CD4-positive, alpha-beta T cell treated with Interleukin-15 for 4 hours (primary cell): ENCODE measurements around the gene IL4R.
"Not testable (repeated sequence)": the region's sequence is repeated elsewhere in the genome, so short reads cannot be mapped to it uniquely, and the experiment has no call there.

Experiments used
- DNase-seq: peaks from one replicate; pipeline ENCODE4 v3.0.0-alpha.2; 2020; ENCODE audit warnings: low spot score

IL4R gene

DNA sequence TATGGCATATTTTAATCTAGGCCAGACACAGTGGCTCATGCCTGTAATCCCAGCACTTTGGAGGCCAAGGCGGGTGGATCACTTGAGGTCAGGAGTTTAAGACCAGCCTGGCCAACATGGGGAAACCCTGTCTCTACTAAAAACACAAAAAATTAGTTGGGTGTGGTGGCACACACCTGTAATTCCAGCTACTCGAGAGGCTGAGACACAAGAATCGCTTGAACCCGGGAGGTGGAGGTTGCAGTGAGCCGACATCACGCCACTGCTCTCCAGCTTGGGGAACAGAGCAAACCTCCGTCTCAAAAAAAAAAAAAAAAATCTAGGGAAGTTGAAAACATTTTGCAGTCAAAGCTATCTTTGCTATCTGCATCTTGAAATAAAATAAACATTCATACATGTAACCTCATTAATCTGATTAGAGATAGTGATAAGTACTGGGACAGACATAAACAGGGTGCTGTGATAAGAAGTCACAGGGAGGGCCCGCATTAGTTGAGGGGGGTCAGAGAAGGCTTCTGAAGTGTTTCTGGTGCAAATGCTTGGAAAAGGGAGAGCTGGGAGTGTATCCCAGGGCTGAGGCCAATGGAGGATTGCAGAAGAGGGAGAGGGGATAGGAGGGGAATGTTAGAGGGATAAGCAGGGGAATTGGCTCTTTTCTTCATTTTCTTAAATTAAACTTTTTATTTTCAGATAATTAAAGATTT, 15.8 kb downstream of the IL4R start:
- DNase-seq, result not testable (repeated sequence)

DNA sequence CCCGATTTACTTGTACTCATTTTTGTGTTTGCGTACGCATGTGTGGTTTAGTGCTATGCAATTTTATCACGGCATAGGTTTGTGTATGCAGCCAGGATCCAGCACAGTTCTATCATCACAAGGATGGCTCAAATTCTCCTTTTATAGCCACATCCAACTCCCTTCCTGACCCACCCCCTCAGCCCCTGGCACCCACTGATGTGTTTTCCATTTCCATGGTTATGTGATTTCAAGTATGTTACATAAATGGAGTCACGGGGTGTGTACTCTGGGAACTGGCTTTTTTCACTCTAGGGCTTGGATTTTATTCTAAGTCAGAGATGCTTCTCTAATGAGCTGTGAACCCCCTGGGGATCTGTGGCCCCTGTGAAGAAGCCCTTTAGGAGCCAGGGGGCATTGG, 16.8 kb downstream of the IL4R start:
- DNase-seq, result no peak

DNA sequence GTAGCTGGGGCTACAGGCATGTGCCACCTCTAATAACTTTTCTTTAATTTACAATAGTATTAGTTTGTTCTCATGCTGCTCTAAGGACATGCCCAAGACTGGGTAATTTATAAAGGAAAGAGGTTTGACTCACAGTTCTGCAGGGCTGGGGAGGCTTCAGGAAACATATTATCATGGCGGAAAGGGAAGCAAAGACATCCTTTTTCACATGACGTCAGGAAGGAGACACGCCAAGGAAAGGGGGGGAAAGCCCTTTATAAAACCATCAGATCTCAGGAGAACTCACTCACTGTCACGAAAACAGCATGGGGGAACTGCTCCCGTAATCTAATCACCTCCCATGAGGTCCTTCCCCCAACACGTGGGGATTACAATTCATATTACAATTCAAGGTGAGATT, 18.3 kb downstream of the IL4R start:
- no peak for DNase-seq

DNA sequence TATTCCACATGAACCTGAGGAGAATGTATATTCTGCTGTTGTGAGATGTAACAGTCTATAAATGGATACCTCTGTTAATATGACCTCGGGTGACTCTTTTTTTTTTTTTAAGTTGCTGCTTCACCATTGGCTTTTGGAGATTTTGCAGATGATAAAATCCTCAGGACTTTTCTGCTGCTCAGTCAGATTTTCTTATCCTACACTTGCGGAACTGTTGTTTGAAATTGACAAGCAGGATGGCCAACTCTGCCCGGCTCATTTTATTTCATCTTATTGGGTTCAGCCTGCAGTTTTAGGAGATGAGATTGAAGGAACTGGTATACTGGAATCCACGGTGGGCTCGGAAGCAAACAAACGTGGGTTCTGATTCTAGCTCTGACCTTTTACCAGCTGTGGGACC, 19.3 kb downstream of the IL4R start:
- no peak for DNase-seq

DNA sequence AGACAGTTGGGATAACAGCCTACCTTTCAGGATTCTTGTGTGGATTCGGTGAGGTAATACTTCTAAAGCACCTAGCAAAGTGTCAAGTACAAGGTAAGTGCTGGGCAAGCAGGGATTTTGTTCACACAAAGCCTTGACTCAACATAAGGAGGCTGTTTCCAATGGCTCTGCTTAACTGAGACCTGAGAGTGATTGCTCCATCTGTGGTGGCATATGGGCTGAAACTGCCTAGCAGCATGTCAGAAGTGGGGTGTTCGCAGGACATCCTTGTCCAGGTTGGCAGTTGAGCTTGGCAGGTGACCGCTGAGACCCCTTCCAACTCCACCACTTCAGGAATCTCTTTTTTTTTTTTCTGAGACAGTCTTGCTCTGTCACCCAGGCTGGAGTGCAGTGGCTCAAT, 19.8 kb downstream of the IL4R start:
- no peak for DNase-seq

DNA sequence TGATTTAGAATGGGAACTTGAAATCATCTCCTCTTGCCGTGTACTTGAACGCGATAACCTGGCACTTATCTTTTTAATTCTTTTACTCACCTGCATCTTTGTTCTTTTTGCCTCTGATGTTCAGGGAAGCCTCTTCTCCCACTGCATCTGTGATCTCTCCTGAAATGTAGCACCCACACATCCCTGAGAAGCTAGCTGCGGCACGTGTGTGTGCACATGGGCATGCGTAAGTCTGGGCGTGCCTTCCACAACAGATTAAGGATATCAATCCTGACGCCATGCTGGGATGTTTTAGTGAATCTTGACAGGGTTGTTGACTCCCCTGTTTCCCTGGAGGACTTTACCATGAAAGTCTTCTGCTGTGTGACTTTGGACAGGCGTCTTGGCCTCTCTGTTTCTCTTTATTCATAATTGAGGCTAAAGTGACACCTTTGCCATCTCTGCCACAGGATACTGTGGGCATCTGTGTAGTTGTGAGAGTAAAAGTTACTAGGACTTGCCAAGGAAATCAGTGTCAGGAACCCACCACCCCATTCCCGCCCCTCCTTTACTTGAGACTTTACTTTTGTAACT, 20.5 kb downstream of the IL4R start:
- no peak for DNase-seq

DNA sequence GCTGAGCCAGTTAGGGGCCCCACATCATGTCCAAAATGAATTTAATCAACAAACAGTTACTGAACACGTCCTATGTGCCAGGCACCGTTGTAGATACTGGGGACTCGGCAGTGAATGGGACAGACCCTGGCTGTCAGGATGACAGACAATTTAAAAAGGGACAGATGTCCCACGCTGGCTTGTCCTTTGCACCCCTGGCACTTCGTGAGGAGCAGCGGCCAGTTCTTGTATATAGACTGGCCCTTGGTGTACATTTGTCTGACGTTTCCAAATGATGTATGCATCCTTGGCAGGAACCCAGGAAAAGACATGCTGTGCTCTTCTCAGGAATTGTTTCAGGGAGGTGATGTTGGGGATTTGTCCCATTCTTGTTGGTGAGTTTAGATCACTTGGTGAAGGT, 21.1 kb downstream of the IL4R start:
- no peak for DNase-seq

DNA sequence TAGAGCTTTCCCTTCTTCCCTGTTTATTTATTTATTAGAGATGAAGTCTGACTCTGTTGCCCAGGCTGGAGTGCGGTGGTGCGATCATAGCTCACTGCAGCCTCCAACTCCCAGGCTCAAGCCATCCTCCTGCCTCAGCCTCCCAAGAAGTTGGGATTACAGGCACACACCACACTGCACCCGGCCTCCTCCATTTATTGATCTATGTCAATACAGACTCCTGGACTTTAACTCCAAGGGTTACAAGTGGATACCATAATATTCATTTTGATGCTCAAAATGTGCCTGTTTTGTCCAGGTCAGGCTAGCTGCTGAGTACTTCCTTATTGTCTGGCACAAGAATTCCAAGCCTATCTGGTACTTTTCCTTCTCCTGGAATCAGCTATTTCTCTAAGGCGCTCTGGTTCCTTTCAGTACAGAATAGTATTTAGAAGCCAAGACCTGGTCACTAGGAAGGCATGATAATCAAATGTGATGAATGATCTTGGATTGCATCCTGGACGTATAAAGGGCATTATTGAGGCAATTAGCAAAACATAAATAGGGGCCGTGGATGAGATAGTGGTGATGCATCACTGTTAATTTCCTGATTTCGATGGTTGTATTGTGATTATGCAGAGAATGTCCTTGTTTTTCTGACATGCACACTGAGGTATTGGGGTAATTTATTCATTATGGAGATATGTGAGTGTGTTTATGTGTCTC, 21.7 kb downstream of the IL4R start:
- DNase-seq, result no peak

DNA sequence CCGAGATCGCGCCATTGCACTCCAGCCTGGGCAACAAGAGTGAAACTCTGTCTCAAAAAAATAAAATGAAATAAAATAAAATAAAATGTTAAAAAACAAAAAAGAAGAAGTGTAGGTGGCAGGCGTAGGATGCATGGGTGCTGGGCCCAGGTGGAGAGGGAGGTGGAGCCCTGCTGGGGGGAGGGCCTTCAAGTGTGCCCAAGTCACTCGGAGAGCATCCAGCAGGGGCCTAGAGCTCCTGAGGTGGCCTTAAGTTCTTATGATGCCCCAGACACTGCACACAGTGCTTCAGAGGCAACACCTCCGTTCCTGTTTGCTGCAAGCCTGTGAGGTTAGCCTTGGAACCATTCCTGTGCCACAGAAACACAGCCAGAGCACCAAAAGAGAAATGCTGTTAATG, 23.2 kb downstream of the IL4R start:
- DNase-seq, result no peak

DNA sequence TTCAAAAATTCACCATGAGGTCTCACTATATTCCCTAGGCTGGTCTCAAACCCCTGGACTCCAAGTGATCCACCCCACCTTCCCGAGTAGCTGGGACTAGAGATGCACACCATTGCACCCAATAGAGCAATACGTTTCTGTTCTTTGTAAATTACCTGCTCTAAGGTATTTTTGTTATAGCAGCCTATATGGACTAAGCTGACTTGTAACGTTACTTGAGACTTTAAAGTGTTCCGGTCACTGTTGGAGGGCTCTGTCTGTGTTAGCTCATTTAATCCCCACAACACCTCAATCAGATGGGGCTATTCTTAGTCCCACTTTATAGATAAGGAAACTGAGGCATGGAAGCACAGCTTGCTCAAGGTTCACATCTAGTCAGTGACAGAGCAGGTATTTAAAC, 25.4 kb downstream of the IL4R start:
- DNase-seq, result no peak

DNA sequence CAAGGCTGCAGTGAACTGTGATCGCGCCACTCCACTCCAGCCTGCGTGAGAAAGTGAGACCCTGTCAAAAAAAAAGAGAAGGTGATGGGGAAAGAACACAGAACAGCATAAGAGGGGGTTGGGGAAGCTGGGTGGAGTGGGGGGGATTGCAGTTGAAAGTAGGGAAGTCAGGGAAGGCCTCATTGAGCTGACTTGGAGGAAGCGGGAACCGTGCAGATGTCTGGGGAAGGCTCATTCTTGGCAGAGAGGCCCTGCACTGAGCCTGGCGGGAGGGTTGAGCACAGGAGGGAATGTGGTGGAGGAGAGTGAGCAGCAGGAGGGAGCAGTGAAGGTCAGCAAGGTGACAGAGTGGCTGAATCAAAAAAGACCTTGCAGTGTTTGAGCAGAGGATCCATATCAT, 26.9 kb downstream of the IL4R start:
- DNase-seq, result no peak

DNA sequence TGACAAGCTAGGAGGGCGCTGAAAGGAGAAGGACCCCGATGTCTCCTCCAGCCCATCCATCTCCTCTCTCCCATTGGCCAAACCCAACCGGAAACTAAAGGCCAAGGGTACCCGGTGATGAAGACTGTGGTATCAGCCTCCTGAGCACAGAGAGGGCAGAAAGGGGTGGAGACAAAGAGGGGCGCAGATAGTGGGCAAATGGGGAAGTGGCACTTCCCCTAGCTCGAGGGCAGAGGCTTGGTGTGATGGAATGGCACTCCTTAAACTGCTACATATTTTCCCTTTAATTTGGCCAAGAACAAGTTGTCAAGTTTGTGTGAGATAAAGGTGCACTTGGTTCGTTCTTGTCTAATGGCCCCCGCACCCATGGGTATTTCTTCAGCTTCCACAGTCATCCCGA, 27.8 kb downstream of the IL4R start:
- no peak for DNase-seq

DNA sequence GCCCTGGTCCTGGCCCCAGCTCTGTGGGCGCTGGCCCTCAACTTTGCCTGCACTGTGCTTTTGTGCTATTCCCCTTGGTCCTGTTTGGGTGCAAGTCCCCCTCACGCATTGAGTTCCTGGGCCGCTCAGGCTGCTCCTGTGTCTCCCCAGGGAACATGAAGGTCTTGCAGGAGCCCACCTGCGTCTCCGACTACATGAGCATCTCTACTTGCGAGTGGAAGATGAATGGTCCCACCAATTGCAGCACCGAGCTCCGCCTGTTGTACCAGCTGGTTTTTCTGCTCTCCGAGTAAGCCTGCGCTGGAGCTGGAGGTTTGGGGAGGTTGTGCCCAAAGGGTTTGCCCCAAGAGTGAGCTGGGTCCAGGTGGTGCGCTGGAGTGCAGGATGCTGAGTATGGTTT, 28.2 kb downstream of the IL4R start:
- DNase-seq, result no peak

DNA sequence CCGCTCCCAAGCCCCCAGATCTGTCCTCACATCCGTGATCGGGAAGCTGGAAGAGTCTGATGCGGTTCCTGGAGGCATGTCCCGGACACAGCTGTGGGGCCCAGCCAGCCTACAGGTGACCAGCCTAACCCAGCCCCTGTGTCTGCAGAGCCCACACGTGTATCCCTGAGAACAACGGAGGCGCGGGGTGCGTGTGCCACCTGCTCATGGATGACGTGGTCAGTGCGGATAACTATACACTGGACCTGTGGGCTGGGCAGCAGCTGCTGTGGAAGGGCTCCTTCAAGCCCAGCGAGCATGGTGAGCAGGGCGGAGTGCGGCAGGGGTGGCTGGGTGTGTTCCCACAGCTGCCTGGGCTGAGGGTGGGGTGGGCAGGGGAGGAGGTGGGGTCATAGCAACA, 30.9 kb downstream of the IL4R start:
- no peak for DNase-seq

DNA sequence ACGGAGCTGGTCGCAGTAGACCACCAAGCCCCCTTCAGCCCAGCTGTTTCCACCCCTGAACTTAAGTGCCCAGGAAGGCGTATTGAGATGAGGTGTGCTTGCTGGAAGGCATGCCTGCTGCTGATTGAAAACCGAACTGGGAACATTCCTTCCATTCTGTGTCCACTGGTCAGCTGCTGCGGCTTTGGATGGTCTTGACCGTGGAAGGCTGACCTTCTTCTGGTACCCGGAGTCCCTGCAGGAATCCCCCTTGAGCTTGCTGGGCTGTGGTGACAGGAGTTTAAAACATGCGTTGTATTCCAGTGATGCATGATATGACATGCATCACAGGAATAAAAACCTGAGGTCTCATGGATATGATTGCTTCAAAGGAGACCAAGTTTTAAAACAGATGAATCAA, 31.4 kb downstream of the IL4R start:
- no peak for DNase-seq

DNA sequence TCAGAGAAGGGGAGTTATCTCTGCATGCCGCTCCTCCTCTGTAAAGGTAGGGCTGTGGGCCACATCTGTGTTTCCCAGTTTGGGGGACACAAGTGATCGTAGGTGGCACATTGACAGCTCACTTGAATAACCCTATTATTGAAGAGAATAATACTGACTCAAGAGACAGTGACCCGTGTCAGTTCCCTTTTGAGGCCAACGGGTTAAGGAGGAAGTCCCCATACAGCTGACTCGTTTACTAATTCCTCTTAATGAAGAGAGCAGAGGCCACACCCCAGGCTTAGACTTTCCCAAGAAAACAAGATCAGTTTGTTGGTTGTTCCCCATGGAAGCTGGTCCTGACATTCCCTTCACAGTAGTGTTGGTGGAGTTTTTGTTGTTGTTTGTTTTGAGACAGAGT, 33.0 kb downstream of the IL4R start:
- DNase-seq, result no peak

DNA sequence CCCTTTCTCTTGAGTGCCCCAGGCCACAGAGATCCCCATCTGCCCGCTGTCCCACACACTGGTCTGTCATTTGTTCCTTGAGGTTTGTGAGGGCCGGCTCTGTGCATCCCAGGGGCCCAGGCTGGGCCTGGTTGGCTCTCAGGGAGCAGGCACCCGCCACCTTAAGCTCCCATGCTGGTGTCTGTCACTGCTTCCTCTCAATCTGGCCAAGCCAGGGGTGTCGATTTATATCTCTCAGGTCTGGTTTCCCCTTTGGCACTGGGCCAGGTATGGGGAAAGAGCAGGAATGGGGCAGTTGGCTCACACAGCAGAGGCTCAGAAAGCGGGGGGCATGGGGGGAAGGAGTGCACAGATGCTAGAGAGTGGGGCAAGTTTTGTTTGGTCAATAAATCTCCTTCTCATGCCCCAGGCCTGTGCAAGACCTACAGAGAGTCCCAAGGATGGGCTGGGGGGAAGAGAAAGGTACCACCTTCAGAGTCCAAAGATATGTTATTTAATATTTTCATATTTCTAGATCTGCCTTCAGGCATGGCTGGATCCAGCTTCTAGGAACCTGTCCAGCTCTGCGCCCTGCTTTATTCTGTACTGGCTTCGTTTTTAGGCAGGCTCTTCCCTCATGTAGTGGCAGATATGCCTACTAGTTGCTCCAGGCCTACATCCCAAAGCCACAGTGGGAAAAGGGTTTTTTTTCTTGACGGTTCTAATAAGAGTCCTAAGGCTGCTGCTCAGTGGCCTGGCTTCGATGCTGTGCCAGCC, 34.3 kb downstream of the IL4R start:
- no peak for DNase-seq

DNA sequence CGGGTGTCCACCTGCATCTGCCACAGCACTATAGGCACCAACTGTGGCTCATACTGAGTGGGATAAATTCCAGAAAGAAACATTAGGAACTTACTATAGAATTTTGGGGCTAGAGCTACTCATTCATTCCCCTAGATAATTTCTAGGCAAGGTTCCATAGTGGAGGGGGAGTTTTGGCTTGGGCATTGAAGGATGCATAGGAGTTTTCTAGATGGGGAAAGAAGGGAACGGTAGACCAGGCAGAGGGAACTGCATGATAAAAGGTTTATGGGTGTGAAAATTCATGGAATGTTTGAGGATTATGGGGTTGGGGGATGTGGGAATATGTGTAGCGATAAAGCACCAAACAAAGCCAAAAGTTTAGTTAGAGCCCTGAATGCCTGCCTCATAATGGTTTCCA, 35.5 kb downstream of the IL4R start:
- no peak for DNase-seq

DNA sequence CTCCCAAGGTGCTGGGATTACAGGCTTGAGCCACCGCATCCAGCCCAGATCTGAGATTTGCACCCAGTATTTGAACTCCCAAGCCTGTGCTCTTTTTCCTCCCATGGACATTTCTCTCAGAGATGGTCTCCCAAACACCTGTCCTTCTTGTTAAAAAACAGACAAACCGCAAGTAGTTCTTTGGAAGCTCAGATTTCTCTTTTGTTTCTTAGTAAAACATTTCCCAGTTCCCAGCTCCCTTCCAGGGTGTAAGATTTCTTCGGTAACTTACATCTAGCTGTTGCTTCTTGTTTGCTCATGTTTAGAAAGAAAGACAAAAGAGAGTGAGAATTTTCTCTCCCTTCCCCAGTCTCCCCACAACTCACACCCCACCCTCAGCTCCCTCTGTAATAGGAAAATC, 36.2 kb downstream of the IL4R start:
- no peak for DNase-seq

DNA sequence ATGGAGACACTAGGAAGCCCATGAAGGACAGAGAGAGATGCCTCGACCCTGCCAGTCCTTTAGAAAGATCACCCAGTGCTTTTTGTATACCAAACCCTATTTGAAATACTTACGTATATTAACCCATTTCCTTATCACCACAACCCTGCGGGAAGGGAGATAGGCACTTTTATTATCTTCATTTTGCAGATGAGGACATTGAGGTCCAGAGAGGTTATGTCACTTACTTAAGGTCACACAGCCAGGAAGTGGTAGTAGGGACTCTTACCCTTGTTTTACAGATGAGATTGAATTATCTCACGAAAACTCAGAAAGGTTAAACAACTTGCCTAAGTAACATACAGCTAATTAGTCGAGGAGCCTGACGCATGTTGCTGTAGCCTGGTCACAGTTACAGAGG, 38.2 kb downstream of the IL4R start:
- no peak for DNase-seq

DNA sequence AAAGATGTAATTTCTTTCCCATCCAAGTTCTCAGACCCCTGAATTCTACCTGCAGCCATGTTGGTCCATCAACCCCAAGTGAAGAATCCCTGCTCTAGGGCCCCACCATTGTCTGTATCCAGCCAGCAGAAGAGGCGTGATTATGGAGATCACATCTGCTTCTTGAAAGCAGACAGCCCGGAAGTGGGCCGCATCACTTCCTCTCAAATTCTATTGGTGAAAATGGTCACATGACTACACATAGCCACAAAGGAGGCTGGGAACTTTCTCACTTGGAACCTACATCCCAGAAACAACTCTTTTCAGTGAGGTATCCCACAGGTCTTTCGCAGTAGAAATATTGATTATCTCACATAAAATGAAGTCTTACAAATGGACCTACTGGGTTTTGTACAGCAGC, 40.1 kb downstream of the IL4R start:
- no peak for DNase-seq

DNA sequence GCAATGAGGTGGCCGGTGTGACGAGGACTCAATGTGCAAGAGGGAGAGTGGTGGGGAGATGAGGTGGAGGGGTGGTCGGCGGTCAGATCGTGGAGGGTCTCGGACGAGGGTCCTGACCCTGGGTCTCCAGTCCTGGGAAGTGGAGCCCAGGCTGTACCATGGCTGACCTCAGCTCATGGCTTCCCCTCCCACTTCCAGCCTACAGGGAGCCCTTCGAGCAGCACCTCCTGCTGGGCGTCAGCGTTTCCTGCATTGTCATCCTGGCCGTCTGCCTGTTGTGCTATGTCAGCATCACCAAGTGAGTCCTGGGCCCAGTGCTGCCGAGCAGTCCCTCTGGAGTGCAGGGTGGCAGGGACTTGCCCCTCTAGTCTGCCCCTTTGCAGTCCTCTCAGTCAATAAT, 41.8 kb downstream of the IL4R start:
- DNase-seq, result peak; percentile 30

DNA sequence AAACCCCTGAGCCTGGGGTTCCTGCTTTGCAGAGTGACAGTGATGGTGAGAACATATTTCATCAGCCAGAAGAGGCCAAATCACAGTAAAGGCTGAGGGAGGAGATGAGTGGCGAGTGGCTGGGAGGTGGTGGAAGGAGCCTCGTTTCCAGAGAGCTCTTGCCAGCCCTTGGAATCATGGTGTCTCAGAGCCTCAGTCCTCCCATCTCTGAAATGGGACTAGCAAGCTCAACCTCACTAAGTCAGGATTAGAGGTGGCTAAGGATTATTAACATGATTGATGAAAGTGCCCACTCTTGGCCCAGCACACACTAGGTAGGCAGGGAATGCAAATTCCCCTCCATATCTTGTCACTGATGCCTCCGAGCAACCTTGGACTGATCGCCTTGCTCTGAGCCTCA, 43.0 kb downstream of the IL4R start:
- DNase-seq, result no peak
